Endothelial cell of umbilical vein (primary cell): ENCODE data around the gene IFNL3.

Source experiments
- EZH2 ChIP-seq: IDR thresholded peaks from 2 replicates; pipeline ENCODE4 v1.6.1; 2012; ENCODE audit warnings: borderline replicate concordance, low read depth, mild to moderate bottlenecking, moderate library complexity, low read length, inconsistent platforms; ENCODE audit not compliant: severe bottlenecking
- FOS ChIP-seq: IDR thresholded peaks from 2 replicates; pipeline ENCODE4 v1.6.1; 2011; ENCODE audit warnings: mild to moderate bottlenecking, low read length, moderate library complexity, borderline replicate concordance; ENCODE audit not compliant: insufficient read depth
- GATA2 ChIP-seq: IDR thresholded peaks from 2 replicates; pipeline ENCODE4 v1.7.0; 2011; ENCODE audit warnings: low read depth, mild to moderate bottlenecking, moderate library complexity, mixed read lengths, low read length; ENCODE audit not compliant: insufficient read length, insufficient read depth
- JUN ChIP-seq: IDR thresholded peaks from 2 replicates; pipeline ENCODE4 v1.6.1; 2011; ENCODE audit warnings: borderline replicate concordance, low read depth; ENCODE audit not compliant: insufficient read length, insufficient read depth
- MYC ChIP-seq: IDR thresholded peaks from one replicate; pipeline ENCODE4 v1.6.1; 2011; ENCODE audit warnings: mild to moderate bottlenecking, low read depth, low read length
- POLR2A ChIP-seq: IDR thresholded peaks from 2 replicates; pipeline ENCODE4 v1.6.1; 2012; ENCODE audit warnings: low read depth, mild to moderate bottlenecking, control low read depth, low read length
- POLR2AphosphoS5 ChIP-seq: IDR thresholded peaks from 2 replicates; pipeline ENCODE4 v1.6.1; 2012; ENCODE audit warnings: low read depth, mild to moderate bottlenecking, control low read depth, low read length, moderate library complexity; ENCODE audit not compliant: insufficient read depth
- TF ChIP-seq, protein P1 (sequence below), 2 donors: IDR thresholded peaks; 1 replicate in 1 of 2; 2 replicates in 1 of 2; pipeline ENCODE4 v1.5.1; 2011; ENCODE audit warnings: low read length in 2 of 2, mild to moderate bottlenecking in 2 of 2, moderate library complexity in 2 of 2, control low read depth in 1 of 2, inconsistent platforms in 1 of 2, low read depth in 1 of 2; ENCODE audit not compliant: insufficient read depth in 1 of 2; ENCODE audit errors: extremely low read depth in 1 of 2
- TF ChIP-seq, protein P2 (sequence below): IDR thresholded peaks from 2 replicates; pipeline ENCODE4 v1.6.1; 2011; ENCODE audit not compliant: insufficient read depth, insufficient read length

DNA sequence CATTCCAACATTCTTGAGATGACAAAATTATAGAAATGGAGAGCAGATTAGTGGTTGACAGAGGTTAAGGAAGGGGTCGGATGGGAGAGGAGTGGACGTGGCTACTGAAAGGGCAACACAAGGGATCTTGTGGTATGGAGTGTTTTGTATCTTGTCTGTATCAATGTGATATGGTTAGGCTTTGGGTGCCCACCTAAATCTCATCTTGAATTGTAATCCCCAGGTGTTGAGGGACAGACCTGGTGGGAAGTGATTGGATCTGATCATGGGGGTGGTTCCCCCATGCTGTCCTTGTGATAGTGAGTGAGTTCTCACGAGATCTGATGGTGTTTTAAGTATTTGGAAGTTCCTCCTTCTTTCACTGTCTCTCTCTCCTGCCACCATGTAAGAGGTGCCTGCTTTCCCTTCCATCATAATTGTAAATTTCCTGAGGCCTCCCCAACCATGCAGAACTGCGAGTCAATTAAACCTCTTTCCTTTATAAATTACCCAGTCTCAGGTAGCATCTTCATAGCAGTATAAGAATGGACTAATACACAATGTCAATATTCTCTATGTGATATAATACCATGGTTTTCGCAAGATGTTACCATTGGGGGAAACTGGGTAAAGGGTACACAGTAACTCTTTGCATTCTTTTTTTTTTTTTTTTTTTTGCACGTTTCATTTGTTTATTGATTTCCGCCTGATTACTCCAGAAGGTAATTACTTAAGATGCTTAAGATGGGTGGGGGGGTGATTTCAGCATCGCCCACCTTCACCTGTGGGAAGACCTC is 8.8 kb upstream of the IFNL3 start:
- TF ChIP-seq, protein P1, sequence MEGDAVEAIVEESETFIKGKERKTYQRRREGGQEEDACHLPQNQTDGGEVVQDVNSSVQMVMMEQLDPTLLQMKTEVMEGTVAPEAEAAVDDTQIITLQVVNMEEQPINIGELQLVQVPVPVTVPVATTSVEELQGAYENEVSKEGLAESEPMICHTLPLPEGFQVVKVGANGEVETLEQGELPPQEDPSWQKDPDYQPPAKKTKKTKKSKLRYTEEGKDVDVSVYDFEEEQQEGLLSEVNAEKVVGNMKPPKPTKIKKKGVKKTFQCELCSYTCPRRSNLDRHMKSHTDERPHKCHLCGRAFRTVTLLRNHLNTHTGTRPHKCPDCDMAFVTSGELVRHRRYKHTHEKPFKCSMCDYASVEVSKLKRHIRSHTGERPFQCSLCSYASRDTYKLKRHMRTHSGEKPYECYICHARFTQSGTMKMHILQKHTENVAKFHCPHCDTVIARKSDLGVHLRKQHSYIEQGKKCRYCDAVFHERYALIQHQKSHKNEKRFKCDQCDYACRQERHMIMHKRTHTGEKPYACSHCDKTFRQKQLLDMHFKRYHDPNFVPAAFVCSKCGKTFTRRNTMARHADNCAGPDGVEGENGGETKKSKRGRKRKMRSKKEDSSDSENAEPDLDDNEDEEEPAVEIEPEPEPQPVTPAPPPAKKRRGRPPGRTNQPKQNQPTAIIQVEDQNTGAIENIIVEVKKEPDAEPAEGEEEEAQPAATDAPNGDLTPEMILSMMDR (IDR thresholded peaks at IDR 0.05; ENCODE audit: extremely low read depth in 1 of 2, insufficient read depth in 1 of 2, low read depth in 1 of 2, low read length in 2 of 2): no peak
- no peak for TF ChIP-seq POLR2A
- TF ChIP-seq MYC: no peak
- TF ChIP-seq, protein P2, sequence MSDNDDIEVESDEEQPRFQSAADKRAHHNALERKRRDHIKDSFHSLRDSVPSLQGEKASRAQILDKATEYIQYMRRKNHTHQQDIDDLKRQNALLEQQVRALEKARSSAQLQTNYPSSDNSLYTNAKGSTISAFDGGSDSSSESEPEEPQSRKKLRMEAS: no peak
- TF ChIP-seq EZH2: peak; percentile 32
- TF ChIP-seq JUN: no peak
- TF ChIP-seq POLR2AphosphoS5: no peak
- no peak for TF ChIP-seq GATA2
- TF ChIP-seq FOS: no peak
